Activated CD4-positive, alpha-beta memory T cell treated with anti-CD3 and anti-CD28 coated beads for 36 hours (primary cell): ENCODE results near the gene NDST4. TPM values are rescaled to one million over a fixed set of nuclear protein-coding genes. Genes with fewer than 3 reads are reported as not detected.

Experiments
- CTCF ChIA-PET: fragments of 350-600 bp; sonication (Branson Sonifier 250); formaldehyde crosslinking; loops from one replicate; lab custom pipeline; 2021; ENCODE audit warnings: antibody characterized with exemption, inconsistent platforms; lab: Charles Lee
- POLR2A ChIA-PET: fragments of 350-600 bp; sonication (Branson Sonifier 250); formaldehyde crosslinking; loops from one replicate; lab custom pipeline; 2021; ENCODE audit warnings: antibody characterized with exemption; lab: Charles Lee
- DNase-seq: peaks from one replicate; pipeline ENCODE4 v3.0.0-alpha.2; 2020
- H3K27ac Mint-ChIP-seq: one replicate; pipeline ENCODE4 v1.8.0; 2021; ENCODE audit warnings: mixed read lengths
- H3K27me3 Mint-ChIP-seq: one replicate; pipeline ENCODE4 v1.8.0; 2021; ENCODE audit warnings: mixed read lengths
- H3K36me3 Mint-ChIP-seq: one replicate; pipeline ENCODE4 v1.8.0; 2021; ENCODE audit warnings: mixed read lengths
- H3K4me1 Mint-ChIP-seq: one replicate; pipeline ENCODE4 v1.8.0; 2021; ENCODE audit warnings: low read depth, mixed read lengths
- H3K4me3 Mint-ChIP-seq: one replicate; pipeline ENCODE4 v1.8.0; 2021; ENCODE audit warnings: mild to moderate bottlenecking, mixed read lengths
- H3K9me3 Mint-ChIP-seq: one replicate; pipeline ENCODE4 v1.8.0; 2021; ENCODE audit warnings: mixed read lengths
- intact Hi-C: fragments of 100-400 bp; cut with micrococcal nuclease; formaldehyde crosslinking; loops from one replicate; pipeline ENCODE4 v1.15.1; 2023
- total RNA-seq, 2 experiments: library from RNA; stranded (reverse); gene quantifications; one replicate each; pipeline ENCODE4 v1.2.3, GENCODE V29; 2021

NDST4 gene
- total RNA-seq, 2 experiments from 2014 or later: not detected

DNA sequence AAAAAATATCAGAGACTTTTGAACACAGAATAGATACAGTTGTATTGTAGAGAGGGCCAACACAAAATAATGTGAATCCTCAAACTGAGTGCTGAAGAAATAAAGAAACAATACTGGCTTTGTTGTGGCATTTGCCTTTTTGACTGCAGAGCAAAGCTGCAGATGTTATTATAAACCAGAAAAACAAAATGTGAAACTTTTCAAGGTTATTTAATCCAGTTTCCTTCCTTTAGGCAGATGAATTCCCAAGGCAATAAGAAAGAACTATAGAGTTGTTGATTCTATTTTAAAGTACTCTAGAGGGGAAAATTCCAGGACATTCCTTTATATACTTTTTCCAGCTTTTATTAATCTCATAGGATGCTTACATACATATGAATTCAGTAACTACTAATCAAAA, 186.8 kb downstream of the NDST4 start:
- ChIA-PET POLR2A (no interaction called here), CTCF (no interaction called here)
- H3K36me3 Mint-ChIP-seq: no peaks in the 10 kb centered on the region
- intact Hi-C loops: no loop called here
- H3K27ac Mint-ChIP-seq: no peak overlapping the region
- no peaks in the 10 kb centered on the region for H3K4me1 Mint-ChIP-seq
- no peak overlapping the region for H3K4me3 Mint-ChIP-seq
- no peaks in the 10 kb centered on the region for H3K27me3 Mint-ChIP-seq
- H3K9me3 Mint-ChIP-seq: no peaks in the 10 kb centered on the region
- DNase-seq: no peak

GRCh38 chr4:114924311-114924710, 189.1 kb downstream of the NDST4 start:
- no peak for DNase-seq
- H3K4me3 Mint-ChIP-seq: no peak overlapping the region
- H3K27me3 Mint-ChIP-seq: no peaks in the 10 kb centered on the region
- ChIA-PET POLR2A (no interaction called here), CTCF (no interaction called here)
- no peaks in the 10 kb centered on the region for H3K36me3 Mint-ChIP-seq
- no peak overlapping the region for H3K27ac Mint-ChIP-seq
- intact Hi-C loops: no loop called here
- H3K4me1 Mint-ChIP-seq: no peaks in the 10 kb centered on the region
- H3K9me3 Mint-ChIP-seq: no peaks in the 10 kb centered on the region

DNA sequence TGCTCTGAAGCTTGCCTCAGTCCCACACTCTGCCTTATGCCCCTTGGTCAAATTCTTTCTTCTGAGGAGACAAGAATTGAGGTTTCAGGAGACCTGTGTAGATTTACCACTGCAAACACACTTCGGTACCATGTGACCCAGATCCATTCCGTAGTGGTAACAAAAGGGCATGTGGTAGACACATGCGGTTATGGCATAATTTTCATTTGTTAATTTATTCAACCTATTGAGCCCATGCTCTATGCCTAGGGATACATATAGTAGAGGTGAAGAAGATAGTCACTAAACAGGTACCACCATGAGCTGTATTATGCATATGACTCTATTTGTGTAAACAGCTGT, 190.9 kb downstream of the NDST4 start:
- no peaks in the 10 kb centered on the region for H3K9me3 Mint-ChIP-seq
- CTCF ChIA-PET: no interaction called here
- H3K36me3 Mint-ChIP-seq: no peaks in the 10 kb centered on the region
- POLR2A ChIA-PET: no interaction called here
- no peak overlapping the region for H3K27ac Mint-ChIP-seq
- no peaks in the 10 kb centered on the region for H3K4me1 Mint-ChIP-seq
- no peaks in the 10 kb centered on the region for H3K27me3 Mint-ChIP-seq
- no peak for DNase-seq
- H3K4me3 Mint-ChIP-seq: no peak overlapping the region
- intact Hi-C loops: no loop called here

DNA sequence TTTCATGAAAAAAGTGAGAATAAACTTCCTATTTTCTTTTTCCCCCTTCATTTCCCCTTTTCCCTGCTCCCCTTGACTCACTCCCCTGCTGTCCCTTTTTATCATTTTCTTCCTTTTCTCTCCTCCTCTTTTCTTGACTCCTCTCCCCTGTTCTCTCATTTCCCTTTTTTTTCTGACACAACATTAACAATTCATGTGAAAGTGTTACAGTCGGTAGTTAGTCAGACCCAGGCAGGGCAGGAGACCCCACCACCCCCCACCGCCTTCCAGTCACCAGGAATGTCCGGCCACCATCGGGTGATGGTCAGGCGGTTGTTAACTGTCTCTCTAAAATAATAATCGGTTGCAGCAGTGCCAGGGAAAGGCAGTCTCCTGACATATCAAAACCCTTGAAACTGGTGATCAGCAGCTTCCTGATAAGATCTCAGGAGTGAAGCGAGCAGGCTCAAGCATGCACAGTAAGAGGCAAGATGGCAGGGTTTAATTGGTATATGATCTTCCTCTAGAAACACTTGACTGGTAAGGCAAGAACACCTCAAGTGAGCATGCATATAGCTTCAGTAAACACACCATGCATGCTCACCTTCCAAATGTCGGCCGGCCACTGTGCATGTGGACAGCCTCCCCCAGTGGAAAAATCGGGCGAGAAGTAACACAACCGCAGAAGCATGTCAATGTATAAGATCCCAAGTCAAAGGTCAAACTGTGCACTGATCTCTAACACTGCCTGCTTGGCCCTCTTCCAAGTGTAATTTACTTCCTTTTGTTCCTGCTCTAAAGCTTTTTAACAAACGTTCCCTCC, 191.4 kb downstream of the NDST4 start:
- CTCF ChIA-PET: no interaction called here
- POLR2A ChIA-PET: no interaction called here
- no peak for DNase-seq

GRCh38 chr4:114921191-114921590, 192.2 kb downstream of the NDST4 start:
- intact Hi-C loops: no loop called here
- Mint-ChIP-seq H3K36me3 (no peaks in the 10 kb centered on the region), H3K27ac (no peak overlapping the region), H3K4me3 (no peak overlapping the region), H3K9me3 (no peaks in the 10 kb centered on the region), H3K4me1 (no peaks in the 10 kb centered on the region), H3K27me3 (no peaks in the 10 kb centered on the region)
- ChIA-PET POLR2A (no interaction called here), CTCF (no interaction called here)
- no peak for DNase-seq

More for the DNA sequence above, 191.4 kb downstream of the NDST4 start:
- Mint-ChIP-seq H3K4me1 (no peaks in the 10 kb centered on the region), H3K27ac (no peak overlapping the region), H3K27me3 (no peaks in the 10 kb centered on the region), H3K4me3 (no peak overlapping the region), H3K9me3 (no peaks in the 10 kb centered on the region), H3K36me3 (no peaks in the 10 kb centered on the region)
- intact Hi-C loops: no loop called here

- no peaks in the 10 kb centered on the region for H3K9me3 Mint-ChIP-seq
- no peak overlapping the region for H3K4me3 Mint-ChIP-seq
- no peak overlapping the region for H3K27ac Mint-ChIP-seq
- POLR2A ChIA-PET: no interaction called here
- CTCF ChIA-PET: no interaction called here
- intact Hi-C loops: no loop called here
- no peak for DNase-seq
- H3K36me3 Mint-ChIP-seq: no peaks in the 10 kb centered on the region
- no peaks in the 10 kb centered on the region for H3K4me1 Mint-ChIP-seq
- no peaks in the 10 kb centered on the region for H3K27me3 Mint-ChIP-seq
Measured at GRCh38 chr4:114911111-114911510, 202.3 kb downstream of the NDST4 start.

DNA sequence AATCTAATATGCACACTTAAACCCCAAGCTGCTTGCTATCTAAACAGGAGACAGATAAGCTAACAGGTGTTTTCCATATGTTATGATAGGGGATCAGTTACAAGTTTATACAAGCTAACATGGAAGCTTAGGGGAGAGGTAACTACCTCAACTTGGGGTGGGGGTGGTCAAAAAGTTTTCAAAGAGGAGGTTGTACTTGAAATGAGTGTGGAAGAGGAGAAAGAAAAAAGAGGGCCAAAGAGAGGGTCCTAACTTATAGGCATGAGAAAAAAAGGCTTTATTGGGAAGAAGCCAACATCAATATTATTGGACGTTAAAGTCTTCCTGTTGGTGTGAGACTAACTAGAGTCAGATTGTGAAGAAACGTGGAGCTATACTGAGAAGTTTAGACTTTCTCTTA, 205.9 kb downstream of the NDST4 start:
- no peaks in the 10 kb centered on the region for H3K4me1 Mint-ChIP-seq
- no peak overlapping the region for H3K4me3 Mint-ChIP-seq
- CTCF ChIA-PET: no interaction called here
- POLR2A ChIA-PET: no interaction called here
- intact Hi-C loops: no loop called here
- H3K36me3 Mint-ChIP-seq: no peaks in the 10 kb centered on the region
- H3K27me3 Mint-ChIP-seq: no peaks in the 10 kb centered on the region
- H3K27ac Mint-ChIP-seq: no peak overlapping the region
- DNase-seq: no peak
- no peaks in the 10 kb centered on the region for H3K9me3 Mint-ChIP-seq

DNA sequence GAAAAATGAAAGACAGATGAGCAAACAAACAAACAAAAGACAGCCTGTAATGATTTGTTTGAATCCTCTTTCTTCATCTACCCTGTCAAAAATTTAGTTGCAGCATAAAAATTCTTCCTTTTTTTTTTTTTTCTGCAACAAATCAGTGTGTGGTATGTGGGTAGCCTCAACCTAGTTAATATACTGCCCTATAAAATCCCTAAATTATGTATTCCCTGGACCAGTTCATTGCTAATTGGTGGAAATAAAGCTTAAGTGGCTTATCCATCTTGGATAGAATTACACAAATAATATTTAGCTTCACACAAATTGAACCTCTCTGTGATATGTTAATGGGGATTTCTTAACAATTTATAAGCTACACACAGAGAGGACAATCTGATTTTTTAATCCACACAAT, 208.4 kb downstream of the NDST4 start:
- Mint-ChIP-seq H3K27me3 (no peaks in the 10 kb centered on the region), H3K27ac (no peak overlapping the region), H3K36me3 (no peaks in the 10 kb centered on the region), H3K4me3 (no peak overlapping the region), H3K9me3 (no peaks in the 10 kb centered on the region), H3K4me1 (no peaks in the 10 kb centered on the region)
- DNase-seq: no peak
- intact Hi-C loops: no loop called here
- CTCF ChIA-PET: no interaction called here
- POLR2A ChIA-PET: no interaction called here

GRCh38 chr4:114900934-114901333, 212.5 kb downstream of the NDST4 start:
- Mint-ChIP-seq H3K4me1 (no peaks in the 10 kb centered on the region), H3K36me3 (no peaks in the 10 kb centered on the region), H3K27ac (no peak overlapping the region), H3K27me3 (no peaks in the 10 kb centered on the region), H3K9me3 (no peaks in the 10 kb centered on the region), H3K4me3 (no peak overlapping the region)
- intact Hi-C loops: no loop called here
- POLR2A ChIA-PET: no interaction called here
- DNase-seq: no peak
- CTCF ChIA-PET: no interaction called here

DNA sequence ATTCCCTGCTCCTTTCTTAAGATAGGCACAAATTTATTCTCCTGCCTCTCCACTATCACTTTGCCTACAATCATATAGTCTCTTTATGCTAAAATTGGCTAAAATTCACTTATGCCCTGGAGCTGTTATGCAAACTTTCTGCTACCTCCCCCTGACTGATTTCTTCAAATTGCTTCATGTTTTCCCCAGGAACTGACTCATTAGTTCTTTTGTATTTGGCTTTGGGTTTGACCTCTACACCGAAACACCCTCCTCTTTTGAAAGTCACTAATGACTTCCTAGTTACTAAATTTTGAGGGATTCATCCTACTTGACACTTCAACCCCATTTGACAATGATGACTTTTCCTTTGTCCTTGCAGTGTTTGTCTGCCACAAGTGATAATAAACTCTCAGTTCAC, 222.6 kb downstream of the NDST4 start:
- POLR2A ChIA-PET: no interaction called here
- CTCF ChIA-PET: no interaction called here

GRCh38 chr4:114886761-114887160, 226.7 kb downstream of the NDST4 start:
- Mint-ChIP-seq H3K27me3 (no peaks in the 10 kb centered on the region), H3K4me1 (no peaks in the 10 kb centered on the region), H3K4me3 (no peak overlapping the region), H3K9me3 (no peaks in the 10 kb centered on the region), H3K36me3 (no peaks in the 10 kb centered on the region), H3K27ac (no peak overlapping the region)
- ChIA-PET POLR2A (no interaction called here), CTCF (no interaction called here)
- no peak for DNase-seq
- intact Hi-C loops: no loop called here

More for the DNA sequence above, 222.6 kb downstream of the NDST4 start:
- Mint-ChIP-seq H3K36me3 (no peaks in the 10 kb centered on the region), H3K4me1 (no peaks in the 10 kb centered on the region), H3K4me3 (no peak overlapping the region), H3K27me3 (no peaks in the 10 kb centered on the region), H3K27ac (no peak overlapping the region), H3K9me3 (peaks cover 3% of the 10 kb centered on the region)
- intact Hi-C loops: no loop called here
- DNase-seq: no peak

DNA sequence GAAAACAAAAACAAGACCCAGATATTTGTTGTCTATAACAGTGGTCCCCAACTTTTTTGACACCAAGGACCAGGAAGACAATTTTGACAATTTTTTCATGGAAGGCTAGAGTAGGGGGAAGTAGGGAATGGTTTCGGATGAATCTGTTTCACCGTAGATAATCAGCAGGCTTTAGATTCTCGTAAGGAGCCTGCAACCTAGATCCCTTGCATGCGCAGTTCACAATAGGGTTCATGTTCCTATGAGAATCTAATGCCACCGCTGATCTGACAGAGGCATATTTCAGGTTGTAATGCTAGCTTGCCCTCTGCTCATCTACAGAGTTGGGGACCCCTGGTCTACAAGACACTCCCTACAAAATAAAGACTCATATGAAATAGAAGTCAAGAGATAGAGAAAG, 229.8 kb downstream of the NDST4 start:
- Mint-ChIP-seq H3K4me3 (no peak overlapping the region), H3K36me3 (no peaks in the 10 kb centered on the region), H3K27ac (no peak overlapping the region)

DNA sequence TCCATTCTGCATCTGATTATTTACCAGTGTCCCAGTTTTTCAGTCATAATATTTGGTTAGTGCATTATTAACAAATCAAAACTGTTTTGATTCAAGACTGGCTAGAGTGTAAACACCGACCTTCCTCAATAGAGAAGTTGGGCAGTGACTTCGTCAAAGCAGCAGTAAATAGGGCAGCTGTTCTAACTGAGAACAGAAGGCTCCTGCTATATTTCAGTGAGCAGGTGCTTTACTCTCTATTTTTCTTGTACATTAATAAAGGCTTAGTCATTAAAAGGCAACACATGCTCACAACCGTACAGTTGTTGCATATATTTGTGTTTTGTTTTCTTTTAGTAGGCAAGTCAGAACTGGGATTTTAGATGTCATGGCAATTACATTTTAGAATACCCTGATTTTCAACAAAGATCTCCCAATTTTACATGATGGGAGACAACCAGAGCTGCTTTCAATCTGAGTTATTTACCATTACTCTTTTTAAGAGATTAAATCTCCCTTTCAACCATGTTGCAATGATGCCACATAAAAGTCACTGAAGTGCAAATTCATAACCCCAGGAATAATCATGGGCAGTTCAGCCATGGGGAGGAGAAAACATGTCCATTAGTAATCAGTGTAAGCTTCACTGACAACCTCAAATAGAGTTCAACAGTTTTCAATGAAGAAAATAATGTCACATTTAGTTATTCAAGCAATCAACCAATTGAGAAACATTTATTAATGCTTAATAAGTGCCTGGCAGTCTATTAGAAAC, 233.3 kb downstream of the NDST4 start:
- ChIA-PET CTCF (no interaction called here), POLR2A (no interaction called here)
- intact Hi-C loops: loop anchor here (1.0 kb wide), 1 partner anchor 23 kb away; no protein-coding TSS in a partner anchor
- no peaks in the 10 kb centered on the region for H3K27me3 Mint-ChIP-seq
- no peak overlapping the region for H3K4me3 Mint-ChIP-seq
- no peaks in the 10 kb centered on the region for H3K36me3 Mint-ChIP-seq
- no peak for DNase-seq
- no peak overlapping the region for H3K27ac Mint-ChIP-seq
- no peaks in the 10 kb centered on the region for H3K9me3 Mint-ChIP-seq
- no peaks in the 10 kb centered on the region for H3K4me1 Mint-ChIP-seq

More for the DNA sequence above, 229.8 kb downstream of the NDST4 start:
- ChIA-PET CTCF (no interaction called here), POLR2A (no interaction called here)
- Mint-ChIP-seq H3K27me3 (no peaks in the 10 kb centered on the region), H3K9me3 (no peaks in the 10 kb centered on the region), H3K4me1 (no peaks in the 10 kb centered on the region)
- intact Hi-C loops: no loop called here
- DNase-seq: no peak
